Vagina (tissue), 2 donors: ENCODE results near the gene SLCO1B3.

Experiments used
- CTCF ChIP-seq, 3 experiments: fragments of 450-650 bp in 2 of 3; fragments of 200-600 bp in 1 of 3; sonication (generic) in 1 of 3; IDR thresholded peaks; one replicate each; pipeline ENCODE4 v1.5.1; 2017 to 2019; ENCODE audit warnings: antibody characterized with exemption in 3 of 3, mild to moderate bottlenecking in 2 of 3, moderate library complexity in 2 of 3
- POLR2A ChIP-seq, 2 donors: fragments of 450-650 bp; IDR thresholded peaks; one replicate each; pipeline ENCODE4 v1.6.1; 2017; ENCODE audit warnings: antibody characterized with exemption in 2 of 2, mild to moderate bottlenecking in 2 of 2, moderate library complexity in 2 of 2

- no peak for TF ChIP-seq CTCF (IDR thresholded peaks at IDR 0.05)
- TF ChIP-seq POLR2A (IDR thresholded peaks at IDR 0.05) = no peak
Measured at GRCh38 chr12:20885116-20885515, 74.6 kb downstream of the SLCO1B3 start.
